Coronary artery (tissue), 2 donors: ENCODE data around the gene RGS17.
"Not testable (repeated sequence)": the region's sequence is repeated elsewhere in the genome, so short reads cannot be mapped to it uniquely, and the experiment has no call there.

Experiments
- DNase-seq: peaks from one replicate; pipeline ENCODE4 v3.0.0-alpha.2; 2017; ENCODE audit warnings: low spot score
- H3K27ac ChIP-seq, 2 donors: fragments of 200-600 bp; sonication (generic); one replicate each; pipeline ENCODE4 v1.5.1; 2016 to 2019
- H3K4me3 ChIP-seq: fragments of 200-600 bp; sonication (generic); 2 replicates; pipeline ENCODE4 v1.5.1; 2016; ENCODE audit warnings: mild to moderate bottlenecking, moderate library complexity
- TF ChIP-seq, protein P1 (sequence below): fragments of 200-600 bp; sonication (generic); IDR thresholded peaks from one replicate; pipeline ENCODE4 v1.5.1; 2019; ENCODE audit warnings: antibody characterized with exemption

RGS17 gene

DNA sequence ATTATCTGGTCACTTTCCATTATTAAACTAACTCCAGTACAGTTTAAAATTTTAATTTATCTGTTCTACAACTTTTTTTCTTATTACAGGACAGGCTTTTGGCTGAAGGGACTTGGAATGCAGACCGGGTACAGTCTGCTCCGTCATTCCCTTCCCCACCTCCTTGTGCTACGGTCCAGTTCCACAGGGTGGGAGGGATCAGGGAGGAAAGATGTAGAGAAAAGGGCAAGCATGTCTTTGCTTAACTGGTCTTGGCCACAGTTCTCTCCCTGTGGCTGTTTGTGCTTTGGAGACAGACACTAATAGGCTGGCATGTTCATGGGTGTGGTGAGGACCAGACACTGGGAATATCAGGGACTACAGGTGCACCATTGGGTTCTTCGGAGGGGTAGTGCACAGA lies 12.1 kb upstream of the RGS17 start:
- Histone ChIP-seq H3K4me3 (no peak overlapping the region), H3K27ac (no peak overlapping the region)
- TF ChIP-seq, protein P1, sequence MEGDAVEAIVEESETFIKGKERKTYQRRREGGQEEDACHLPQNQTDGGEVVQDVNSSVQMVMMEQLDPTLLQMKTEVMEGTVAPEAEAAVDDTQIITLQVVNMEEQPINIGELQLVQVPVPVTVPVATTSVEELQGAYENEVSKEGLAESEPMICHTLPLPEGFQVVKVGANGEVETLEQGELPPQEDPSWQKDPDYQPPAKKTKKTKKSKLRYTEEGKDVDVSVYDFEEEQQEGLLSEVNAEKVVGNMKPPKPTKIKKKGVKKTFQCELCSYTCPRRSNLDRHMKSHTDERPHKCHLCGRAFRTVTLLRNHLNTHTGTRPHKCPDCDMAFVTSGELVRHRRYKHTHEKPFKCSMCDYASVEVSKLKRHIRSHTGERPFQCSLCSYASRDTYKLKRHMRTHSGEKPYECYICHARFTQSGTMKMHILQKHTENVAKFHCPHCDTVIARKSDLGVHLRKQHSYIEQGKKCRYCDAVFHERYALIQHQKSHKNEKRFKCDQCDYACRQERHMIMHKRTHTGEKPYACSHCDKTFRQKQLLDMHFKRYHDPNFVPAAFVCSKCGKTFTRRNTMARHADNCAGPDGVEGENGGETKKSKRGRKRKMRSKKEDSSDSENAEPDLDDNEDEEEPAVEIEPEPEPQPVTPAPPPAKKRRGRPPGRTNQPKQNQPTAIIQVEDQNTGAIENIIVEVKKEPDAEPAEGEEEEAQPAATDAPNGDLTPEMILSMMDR: no peak
- no peak for DNase-seq

DNA sequence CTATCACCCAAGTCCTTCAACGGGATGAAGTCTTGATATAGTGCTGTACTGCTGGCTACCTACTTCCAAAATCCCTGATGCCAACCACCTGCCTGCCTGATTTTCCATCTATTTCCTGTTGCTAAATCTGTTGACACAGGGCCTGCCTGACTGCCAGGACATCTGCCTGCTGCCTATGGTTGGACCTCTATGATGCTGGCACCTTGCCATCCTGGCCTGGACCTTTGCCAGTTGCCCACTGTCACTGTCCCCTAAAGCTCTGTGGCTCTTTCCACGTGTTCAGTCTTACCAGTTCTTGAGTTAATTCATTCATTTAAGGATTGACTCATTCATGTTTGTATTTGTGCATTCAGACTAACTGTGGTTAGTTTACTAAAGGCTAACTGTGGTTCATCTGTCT lies 9.2 kb upstream of the RGS17 start:
- DNase-seq: no peak
- TF ChIP-seq, protein P1: no peak
- Histone ChIP-seq H3K27ac (no peak overlapping the region), H3K4me3 (no peak overlapping the region)

DNA sequence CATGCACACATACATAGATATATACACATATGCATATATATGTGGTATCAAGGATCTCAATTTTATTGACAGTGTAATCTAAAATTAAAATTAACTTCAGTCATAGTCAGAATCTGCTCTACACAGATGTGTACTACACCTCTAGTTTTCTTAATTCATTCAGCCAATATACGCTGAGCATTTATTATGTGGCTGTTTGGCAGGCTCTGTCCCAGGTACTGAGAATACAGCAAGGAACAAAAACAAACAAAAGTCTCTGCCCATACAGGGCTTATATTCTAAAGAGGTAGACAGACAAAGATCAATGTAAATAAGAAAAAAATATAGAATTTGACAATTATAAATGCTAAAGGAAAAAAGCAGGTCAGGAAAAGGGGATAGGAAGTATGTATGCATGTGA lies 7.8 kb upstream of the RGS17 start:
- Histone ChIP-seq H3K27ac (no peak overlapping the region), H3K4me3 (no peak overlapping the region)
- DNase-seq: no peak
- TF ChIP-seq, protein P1: no peak

DNA sequence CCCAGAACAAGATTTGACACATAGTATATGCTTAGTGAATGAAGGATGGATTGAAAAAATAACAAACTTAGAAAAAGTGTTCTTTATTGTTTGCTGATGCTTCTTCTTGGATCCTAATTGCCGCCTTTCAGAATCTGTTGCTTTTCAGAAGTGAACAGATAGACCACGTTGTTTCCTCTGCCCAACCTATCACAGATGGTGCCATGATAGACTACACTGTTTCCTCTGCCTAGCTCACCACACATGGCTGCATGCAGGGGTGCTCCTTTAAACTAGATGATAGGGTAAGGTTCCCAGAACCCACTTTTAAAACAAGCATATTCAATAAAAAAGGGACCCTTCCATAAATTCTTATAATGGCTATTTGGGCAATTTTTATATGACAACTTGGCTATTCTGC lies 4.6 kb upstream of the RGS17 start:
- TF ChIP-seq, protein P1: no peak
- no peak overlapping the region for H3K4me3 ChIP-seq
- no peak for DNase-seq
- H3K27ac ChIP-seq: no peak overlapping the region

DNA sequence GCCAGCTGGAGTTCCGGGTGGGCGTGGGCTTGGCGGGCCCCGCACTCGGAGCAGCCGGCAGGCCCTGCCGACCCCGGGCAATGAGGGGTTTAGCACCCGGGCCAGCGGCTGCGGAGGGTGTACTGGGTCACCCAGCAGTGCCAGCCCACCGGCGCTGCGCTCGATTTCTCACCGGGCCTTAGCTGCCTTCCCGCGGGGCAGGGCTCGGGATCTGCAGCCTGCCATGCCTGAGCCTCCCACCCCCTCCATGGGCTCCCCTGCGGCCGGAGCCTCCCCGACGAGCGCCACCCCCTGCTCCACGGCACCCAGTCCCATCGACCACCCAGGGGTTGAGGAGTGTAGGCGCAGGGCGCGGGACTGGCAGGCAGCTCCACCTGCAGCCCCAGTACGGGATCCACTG lies 2.6 kb upstream of the RGS17 start:
- not testable (repeated sequence) for DNase-seq, H3K27ac ChIP-seq, H3K4me3 ChIP-seq

DNA sequence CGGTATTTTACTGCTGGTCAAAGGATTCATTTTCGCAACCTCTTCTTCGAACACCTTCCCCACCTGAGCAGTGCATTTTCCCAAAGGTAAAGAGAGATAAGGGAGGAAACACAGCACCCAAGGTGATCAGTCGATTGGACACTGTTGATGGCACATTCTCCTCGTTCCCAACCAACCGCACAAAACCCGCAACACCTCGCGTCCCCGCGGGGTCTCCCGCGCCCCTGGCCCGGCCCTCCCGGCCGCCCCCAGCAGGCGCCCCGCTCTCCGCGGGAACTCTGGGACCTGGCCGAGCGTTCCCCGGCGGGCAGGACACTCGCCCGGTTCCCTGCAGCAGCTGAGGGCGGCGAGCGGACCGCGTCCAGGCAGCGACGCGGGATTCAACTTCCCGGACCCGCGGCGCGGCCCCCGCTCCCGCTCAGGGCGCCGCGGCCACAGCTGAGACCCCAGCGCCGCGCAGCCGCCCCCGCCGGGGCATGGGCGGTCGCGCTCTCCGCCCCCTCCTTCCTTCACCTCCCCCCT lies 506 bp downstream of the RGS17 start:
- TF ChIP-seq, protein P1: no peak
- H3K27ac ChIP-seq: peak overlapping the region; percentile 42 to 80
- peak overlapping the region; percentile 77 for H3K4me3 ChIP-seq
- DNase-seq: no peak

DNA sequence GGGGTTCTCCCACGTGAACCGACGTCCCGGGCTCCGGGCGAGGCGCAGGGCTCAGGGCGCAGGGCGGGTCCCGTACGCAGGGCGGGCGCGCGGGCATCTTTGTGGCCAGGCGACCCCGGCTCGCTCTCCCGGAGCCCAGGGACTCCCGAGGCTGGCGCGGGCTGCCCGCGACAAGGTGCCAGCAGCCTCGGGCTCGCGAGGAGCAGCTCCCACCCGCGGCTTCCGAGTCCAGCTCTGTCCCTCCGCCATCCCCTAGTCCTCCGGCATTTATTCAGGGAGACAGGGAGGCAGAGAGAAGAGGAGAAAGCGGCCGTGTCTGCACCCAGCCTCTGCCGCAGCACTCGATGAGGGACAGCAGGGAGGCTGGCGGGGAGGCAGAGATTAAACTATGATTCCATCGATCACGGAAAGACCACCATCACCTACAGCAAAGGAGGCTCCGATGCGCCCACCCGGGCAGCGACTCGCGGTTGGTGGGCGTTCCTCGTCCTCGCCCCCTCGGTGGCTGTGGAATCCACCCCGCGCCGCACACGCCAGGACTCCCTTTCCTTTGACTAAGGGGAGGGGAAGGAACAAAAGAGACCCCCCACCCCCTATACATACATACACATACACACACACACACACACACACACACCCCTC lies 1.1 kb downstream of the RGS17 start:
- no peak overlapping the region for H3K27ac ChIP-seq
- peak overlapping the region; percentile 77 for H3K4me3 ChIP-seq
- DNase-seq: no peak
- TF ChIP-seq, protein P1: no peak
